Activated naive CD8-positive, alpha-beta T cell (primary cell): Measurements from ENCODE around the gene RFX7.

Experiments used
- H3K27ac Mint-ChIP-seq: one replicate; pipeline ENCODE4 v1.8.0; 2021; ENCODE audit warnings: mixed read lengths
- H3K27me3 Mint-ChIP-seq: one replicate; pipeline ENCODE4 v1.8.0; 2021; ENCODE audit warnings: mixed read lengths
- H3K36me3 Mint-ChIP-seq: one replicate; pipeline ENCODE4 v1.8.0; 2021; ENCODE audit warnings: mixed read lengths
- H3K4me1 Mint-ChIP-seq: one replicate; pipeline ENCODE4 v1.8.0; 2021; ENCODE audit warnings: low read depth, mixed read lengths
- H3K4me3 Mint-ChIP-seq: one replicate; pipeline ENCODE4 v1.8.0; 2021; ENCODE audit warnings: mild to moderate bottlenecking, mixed read lengths
- H3K9me3 Mint-ChIP-seq: one replicate; pipeline ENCODE4 v1.8.0; 2021; ENCODE audit warnings: low read depth, mixed read lengths

Gene RFX7

GRCh38 chr15:56082263-56082761 lies 161.4 kb downstream of the RFX7 start:
- peaks cover 11% of the 10 kb centered on the region for H3K27me3 Mint-ChIP-seq
- peaks cover 4% of the 10 kb centered on the region for H3K9me3 Mint-ChIP-seq

GRCh38 chr15:56077081-56077480 lies 166.6 kb downstream of the RFX7 start:
- Mint-ChIP-seq H3K36me3 (no peaks in the 10 kb centered on the region), H3K27me3 (peaks cover 8% of the 10 kb centered on the region), H3K4me1 (no peaks in the 10 kb centered on the region), H3K27ac (no peak overlapping the region), H3K4me3 (no peak overlapping the region), H3K9me3 (no peaks in the 10 kb centered on the region)

More at GRCh38 chr15:56082263-56082761, 161.4 kb downstream of the RFX7 start:
- Mint-ChIP-seq H3K4me1 (peaks cover 13% of the 10 kb centered on the region), H3K27ac (no peak overlapping the region), H3K4me3 (no peak overlapping the region), H3K36me3 (peaks cover 2% of the 10 kb centered on the region)

GRCh38 chr15:56076640-56077039 lies 167.0 kb downstream of the RFX7 start:
- Mint-ChIP-seq H3K27me3 (peaks cover 6% of the 10 kb centered on the region), H3K9me3 (no peaks in the 10 kb centered on the region), H3K4me3 (no peak overlapping the region), H3K36me3 (no peaks in the 10 kb centered on the region), H3K4me1 (no peaks in the 10 kb centered on the region), H3K27ac (no peak overlapping the region)

- no peak overlapping the region for H3K27ac Mint-ChIP-seq
- no peak overlapping the region for H3K4me3 Mint-ChIP-seq
- H3K9me3 Mint-ChIP-seq: peaks cover 6% of the 10 kb centered on the region
- peaks cover 7% of the 10 kb centered on the region for H3K27me3 Mint-ChIP-seq
- peaks cover 4% of the 10 kb centered on the region for H3K36me3 Mint-ChIP-seq
- H3K4me1 Mint-ChIP-seq: no peaks in the 10 kb centered on the region
Measured at GRCh38 chr15:56074481-56075265, 169.0 kb downstream of the RFX7 start.

- Mint-ChIP-seq H3K27ac (no peak overlapping the region), H3K9me3 (no peaks in the 10 kb centered on the region), H3K4me3 (no peak overlapping the region), H3K4me1 (no peaks in the 10 kb centered on the region), H3K36me3 (peaks cover 2% of the 10 kb centered on the region), H3K27me3 (peaks cover 5% of the 10 kb centered on the region)
Measured at GRCh38 chr15:56064152-56064551, 179.5 kb downstream of the RFX7 start.

DNA sequence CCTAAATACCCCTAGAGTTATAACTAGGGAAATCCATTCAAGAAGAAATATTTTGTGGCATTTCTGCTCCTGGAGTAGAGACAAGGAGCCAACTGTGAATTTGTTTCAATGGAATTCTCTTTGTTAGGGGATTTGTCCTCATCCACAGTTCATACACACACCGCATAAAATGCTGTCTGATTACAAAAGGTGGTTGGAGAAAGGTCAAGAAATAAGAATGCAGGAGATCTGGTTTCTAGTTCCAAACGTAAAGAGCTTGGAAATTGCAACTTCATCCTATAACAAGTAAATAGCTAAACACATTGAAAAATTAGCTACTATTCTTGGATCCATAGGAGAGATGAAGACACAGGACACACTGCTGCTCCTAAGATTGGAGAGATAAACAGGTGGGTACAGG lies 184.0 kb downstream of the RFX7 start:
- H3K4me1 Mint-ChIP-seq: no peaks in the 10 kb centered on the region
- H3K27me3 Mint-ChIP-seq: peaks cover 5% of the 10 kb centered on the region
- no peak overlapping the region for H3K4me3 Mint-ChIP-seq
- peaks cover 2% of the 10 kb centered on the region for H3K36me3 Mint-ChIP-seq
- no peak overlapping the region for H3K27ac Mint-ChIP-seq
- no peaks in the 10 kb centered on the region for H3K9me3 Mint-ChIP-seq

GRCh38 chr15:56058986-56059385 lies 184.7 kb downstream of the RFX7 start:
- H3K36me3 Mint-ChIP-seq: peaks cover 2% of the 10 kb centered on the region
- no peak overlapping the region for H3K27ac Mint-ChIP-seq
- H3K4me3 Mint-ChIP-seq: no peak overlapping the region
- H3K27me3 Mint-ChIP-seq: peaks cover 5% of the 10 kb centered on the region
- H3K9me3 Mint-ChIP-seq: no peaks in the 10 kb centered on the region
- H3K4me1 Mint-ChIP-seq: no peaks in the 10 kb centered on the region

GRCh38 chr15:56056626-56057025 lies 187.1 kb downstream of the RFX7 start:
- no peak overlapping the region for H3K4me3 Mint-ChIP-seq
- H3K27ac Mint-ChIP-seq: no peak overlapping the region
- H3K4me1 Mint-ChIP-seq: peaks cover 2% of the 10 kb centered on the region
- H3K36me3 Mint-ChIP-seq: no peaks in the 10 kb centered on the region
- peaks cover 2% of the 10 kb centered on the region for H3K27me3 Mint-ChIP-seq
- no peaks in the 10 kb centered on the region for H3K9me3 Mint-ChIP-seq

DNA sequence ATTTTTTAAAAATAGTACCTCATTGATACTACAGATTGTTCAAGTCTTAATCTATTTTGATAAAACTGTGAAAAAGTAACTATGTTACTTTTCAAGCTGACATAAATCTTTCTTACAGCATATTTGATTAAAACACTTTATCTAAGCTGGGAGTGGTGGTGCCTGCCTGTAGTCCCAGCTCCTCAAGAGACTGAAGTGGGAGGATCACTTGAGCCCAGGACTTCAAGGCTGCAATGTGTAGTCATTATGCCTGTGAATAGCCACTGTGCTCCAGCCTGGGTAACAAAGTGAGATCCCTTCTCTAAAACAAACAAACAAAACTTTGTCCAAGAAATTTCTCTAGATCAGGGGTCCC lies 190.7 kb downstream of the RFX7 start:
- no peaks in the 10 kb centered on the region for H3K36me3 Mint-ChIP-seq
- no peak overlapping the region for H3K4me3 Mint-ChIP-seq
- no peaks in the 10 kb centered on the region for H3K9me3 Mint-ChIP-seq
- no peaks in the 10 kb centered on the region for H3K27me3 Mint-ChIP-seq
- no peak overlapping the region for H3K27ac Mint-ChIP-seq
- H3K4me1 Mint-ChIP-seq: peaks cover 2% of the 10 kb centered on the region

GRCh38 chr15:56052395-56053045 lies 191.2 kb downstream of the RFX7 start:
- Mint-ChIP-seq H3K9me3 (no peaks in the 10 kb centered on the region), H3K36me3 (no peaks in the 10 kb centered on the region), H3K4me1 (peaks cover 2% of the 10 kb centered on the region), H3K4me3 (no peak overlapping the region), H3K27ac (no peak overlapping the region), H3K27me3 (no peaks in the 10 kb centered on the region)

- H3K36me3 Mint-ChIP-seq: no peaks in the 10 kb centered on the region
- H3K4me3 Mint-ChIP-seq: no peak overlapping the region
- H3K4me1 Mint-ChIP-seq: peaks cover 2% of the 10 kb centered on the region
- H3K27me3 Mint-ChIP-seq: no peaks in the 10 kb centered on the region
- H3K27ac Mint-ChIP-seq: no peak overlapping the region
- peaks cover under 1% of the 10 kb centered on the region for H3K9me3 Mint-ChIP-seq
Measured at GRCh38 chr15:56051676-56052075, 192.0 kb downstream of the RFX7 start.

- peak overlapping the region; percentile 16 for H3K27ac Mint-ChIP-seq
- peaks cover 7% of the 10 kb centered on the region for H3K9me3 Mint-ChIP-seq
- no peaks in the 10 kb centered on the region for H3K27me3 Mint-ChIP-seq
- H3K4me3 Mint-ChIP-seq: no peak overlapping the region
- H3K36me3 Mint-ChIP-seq: peaks cover 6% of the 10 kb centered on the region
- H3K4me1 Mint-ChIP-seq: peaks cover 9% of the 10 kb centered on the region
Measured at GRCh38 chr15:56049577-56049976, 194.1 kb downstream of the RFX7 start.

GRCh38 chr15:56047354-56047753 lies 196.3 kb downstream of the RFX7 start:
- Mint-ChIP-seq H3K27ac (no peak overlapping the region), H3K4me3 (no peak overlapping the region)

GRCh38 chr15:56045068-56045748 lies 198.5 kb downstream of the RFX7 start:
- Mint-ChIP-seq H3K27ac (no peak overlapping the region), H3K36me3 (peaks cover 11% of the 10 kb centered on the region), H3K4me1 (peaks cover 47% of the 10 kb centered on the region), H3K9me3 (peaks cover 20% of the 10 kb centered on the region), H3K27me3 (no peaks in the 10 kb centered on the region), H3K4me3 (no peak overlapping the region)

More at GRCh38 chr15:56047354-56047753, 196.3 kb downstream of the RFX7 start:
- Mint-ChIP-seq H3K4me1 (peaks cover 29% of the 10 kb centered on the region), H3K27me3 (no peaks in the 10 kb centered on the region), H3K9me3 (peaks cover 20% of the 10 kb centered on the region), H3K36me3 (peaks cover 11% of the 10 kb centered on the region)
